GM08714 (cell line): ENCODE measurements around the gene RNF17.
A peak's percentile ranks its signal among the peaks of the same experiment; 100 is the strongest.

Experiments
- H3K4me3 ChIP-seq: fragments of 200-500 bp; sonication (Bioruptor generic); 2 replicates; pipeline ENCODE4 v1.5.1; 2014; ENCODE audit warnings: mild to moderate bottlenecking, low read length, inconsistent platforms
- ZNF274 ChIP-seq: IDR thresholded peaks from 2 replicates; pipeline ENCODE4 v1.6.1; 2012; ENCODE audit warnings: mild to moderate bottlenecking, low read depth, low read length

The RNF17 gene

GRCh38 chr13:24737042-24737441 is 26.9 kb upstream of the RNF17 start:
- no peak overlapping the region for H3K4me3 ChIP-seq
- no peak for TF ChIP-seq ZNF274

DNA sequence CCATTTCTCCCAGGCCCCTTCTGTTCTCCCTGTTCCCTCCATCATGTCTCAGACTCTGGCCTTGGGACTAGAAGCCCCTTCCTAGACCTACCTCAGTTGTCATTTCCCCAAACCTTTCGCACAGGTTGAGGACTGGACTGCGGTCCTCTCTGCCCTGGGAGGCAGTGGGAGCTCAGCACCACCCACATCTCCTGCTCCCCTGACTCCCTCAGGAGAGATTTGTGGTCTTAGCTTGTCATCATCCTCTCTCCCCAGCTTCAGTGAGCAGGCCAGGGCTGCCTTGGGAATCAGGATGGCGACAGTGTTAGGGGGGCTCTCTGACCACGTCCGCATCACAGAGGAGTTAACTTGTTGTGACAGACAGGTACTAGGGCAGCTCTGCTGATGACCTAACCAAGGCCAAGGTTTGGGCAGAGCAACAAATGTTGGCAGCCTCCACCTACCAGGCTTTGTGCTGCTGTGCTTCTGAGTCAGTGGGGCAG is 25.6 kb upstream of the RNF17 start:
- no peak for TF ChIP-seq ZNF274
- H3K4me3 ChIP-seq = no peak overlapping the region

GRCh38 chr13:24740014-24740890 is 23.7 kb upstream of the RNF17 start:
- H3K4me3 ChIP-seq = no peak overlapping the region
- no peak for TF ChIP-seq ZNF274

- TF ChIP-seq ZNF274 = no peak
- H3K4me3 ChIP-seq = no peak overlapping the region
These were observed 22.8 kb upstream of the RNF17 start for GRCh38 chr13:24741016-24741662.

DNA sequence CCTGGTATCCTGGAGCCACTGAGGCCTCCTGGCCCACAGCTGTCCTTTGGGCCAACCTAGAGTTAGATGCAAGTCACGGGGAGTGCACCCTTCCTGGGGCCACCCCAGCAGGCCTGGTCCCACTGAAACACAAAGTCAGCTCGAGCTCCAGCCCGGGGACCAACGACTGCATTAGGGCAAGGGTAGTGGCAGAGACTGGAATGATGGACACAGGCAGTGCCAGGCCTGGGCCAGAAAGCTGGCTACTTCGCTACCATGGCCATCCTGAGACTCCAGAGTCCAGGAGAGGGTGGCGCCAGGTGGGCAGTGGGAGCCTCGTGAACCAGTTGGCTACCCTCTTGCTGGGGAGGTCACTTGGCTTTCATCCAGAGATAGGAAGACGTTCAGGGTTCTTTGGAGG is 22.2 kb upstream of the RNF17 start:
- TF ChIP-seq ZNF274 = no peak
- H3K4me3 ChIP-seq = no peak overlapping the region

DNA sequence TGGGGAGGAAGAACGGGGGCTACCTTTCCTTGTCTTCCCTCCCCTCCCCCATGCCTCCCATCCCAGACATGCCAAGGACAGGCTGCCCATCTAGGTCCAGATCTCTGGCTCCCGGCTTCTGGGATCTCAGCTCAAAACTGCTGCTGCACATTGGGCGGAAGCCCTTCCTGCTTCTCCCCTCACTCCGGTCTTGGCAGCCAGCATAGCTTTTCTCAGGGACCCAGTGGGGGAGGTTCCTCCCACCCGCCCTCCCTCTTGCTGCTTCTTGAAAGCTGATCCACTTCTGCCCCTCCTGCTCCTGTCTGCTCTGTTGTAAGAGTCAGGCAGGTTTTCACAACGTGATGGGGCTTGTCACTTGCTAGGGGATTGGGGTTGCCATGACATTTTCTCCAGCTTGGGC is 21.7 kb upstream of the RNF17 start:
- no peak overlapping the region for H3K4me3 ChIP-seq
- TF ChIP-seq ZNF274 = no peak

- TF ChIP-seq ZNF274 = no peak
- no peak overlapping the region for H3K4me3 ChIP-seq
These were observed 21.0 kb upstream of the RNF17 start for GRCh38 chr13:24742977-24743376.

GRCh38 chr13:24744247-24744646 is 19.7 kb upstream of the RNF17 start:
- no peak for TF ChIP-seq ZNF274
- H3K4me3 ChIP-seq = no peak overlapping the region

DNA sequence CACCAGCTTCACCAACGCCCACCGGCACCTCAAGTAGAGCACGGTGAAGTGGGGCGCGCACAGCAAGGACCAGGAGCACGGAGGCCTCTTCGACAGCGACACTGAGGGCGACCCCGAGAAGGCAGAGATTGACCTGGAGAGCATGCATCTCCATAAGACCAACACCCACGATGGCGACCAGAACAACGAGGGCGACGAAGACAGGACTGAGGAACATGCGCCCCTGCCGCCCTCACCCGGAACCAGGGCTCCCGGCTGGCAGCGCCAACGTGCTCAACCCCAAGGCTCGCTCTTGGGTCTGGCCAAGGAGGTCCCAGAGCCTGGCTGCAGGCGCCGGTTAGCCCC is 18.5 kb upstream of the RNF17 start:
- TF ChIP-seq ZNF274 = no peak
- H3K4me3 ChIP-seq = no peak overlapping the region; the same call in 1 of the 2 replicates

- peak overlapping the region; percentile 10; the same call in 1 of the 2 replicates for H3K4me3 ChIP-seq
- TF ChIP-seq ZNF274 = no peak
These were observed 17.9 kb upstream of the RNF17 start for GRCh38 chr13:24745861-24746617.

GRCh38 chr13:24746618-24747247 is 17.2 kb upstream of the RNF17 start:
- TF ChIP-seq ZNF274 = no peak
- H3K4me3 ChIP-seq = no peak overlapping the region; the same call in 1 of the 2 replicates

DNA sequence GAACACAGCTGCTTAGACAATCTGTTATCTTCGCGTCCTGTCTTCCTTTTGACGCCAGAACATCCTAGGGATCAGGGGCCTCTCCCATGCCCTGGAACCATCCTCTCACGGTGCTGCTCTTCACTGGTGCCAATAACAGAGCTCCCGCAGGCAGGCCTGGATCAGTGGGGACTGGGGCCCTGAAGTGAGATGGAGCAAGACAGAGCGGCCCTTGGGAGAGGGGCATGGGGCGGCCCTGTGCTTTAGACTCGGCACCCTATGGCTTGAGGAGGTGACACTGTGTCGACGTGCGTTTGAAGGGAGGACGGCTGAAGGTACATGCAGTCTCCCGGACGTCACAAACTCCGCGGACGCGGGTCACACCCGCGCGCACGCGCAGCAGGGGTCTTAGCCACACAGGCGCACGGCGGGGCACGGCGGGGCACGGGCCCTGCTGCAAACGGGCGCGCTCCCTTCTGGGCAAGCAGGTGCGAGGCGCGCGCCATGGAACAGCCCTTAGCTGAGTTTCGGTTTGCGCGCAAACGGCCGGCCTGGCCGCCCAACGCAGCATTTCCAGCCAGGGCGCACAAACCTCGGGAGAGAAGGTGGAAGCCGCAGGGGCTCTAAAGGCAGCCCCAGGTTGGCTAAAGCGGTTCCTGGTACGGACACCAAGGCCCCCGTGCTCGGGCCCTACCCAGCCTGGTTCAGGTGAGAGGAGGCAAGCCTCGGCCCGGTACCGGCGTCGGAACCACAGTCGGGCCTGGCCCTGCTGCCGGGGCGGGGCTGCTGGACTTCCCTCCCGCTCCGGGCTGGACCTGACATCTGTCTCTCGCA is 16.5 kb upstream of the RNF17 start:
- no peak for TF ChIP-seq ZNF274
- H3K4me3 ChIP-seq = peak overlapping the region; percentile 9; the same call in 1 of the 2 replicates

- TF ChIP-seq ZNF274 = no peak
- H3K4me3 ChIP-seq = no peak overlapping the region; the same call in 1 of the 2 replicates
These were observed 15.9 kb upstream of the RNF17 start for GRCh38 chr13:24748061-24748400.

DNA sequence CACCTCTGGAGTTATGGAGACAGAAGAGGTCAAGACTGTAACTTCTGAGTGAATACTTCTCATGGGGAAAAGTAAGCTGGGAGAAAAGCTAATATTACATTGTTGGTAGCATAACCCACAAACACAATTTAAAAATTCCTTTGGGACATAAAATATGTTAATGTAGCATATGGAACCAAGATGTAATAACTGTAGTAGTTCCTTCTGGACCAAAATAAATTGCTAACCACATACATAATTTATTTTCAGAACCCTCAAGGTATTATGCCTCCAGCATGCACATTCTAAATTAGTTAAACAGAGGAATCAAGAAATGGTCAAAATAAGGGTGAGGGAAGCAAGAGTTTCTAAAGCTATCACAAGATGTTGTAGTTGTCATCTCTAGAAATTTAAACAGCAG is 4.8 kb upstream of the RNF17 start:
- TF ChIP-seq ZNF274 = no peak
- H3K4me3 ChIP-seq = no peak overlapping the region
